ENCODE data around the gene NIT2. TPM values are rescaled to one million over a fixed set of nuclear protein-coding genes. Genes with fewer than 3 reads are reported as not detected.
"Not testable (repeated sequence)": the region's sequence is repeated elsewhere in the genome, so short reads cannot be mapped to it uniquely, and the experiment has no call there.

NIT2 gene
- total RNA-seq, 1 donor from 2014 or later = 33.9 TPM

GRCh38 chr3:100317912-100318311, 16.6 kb upstream of the NIT2 start:
- Histone ChIP-seq H3K4me3 (no peak overlapping the region), H3K27ac (no peak overlapping the region), H3K27me3 (ENCODE audit: low read depth) (no peaks in the 10 kb centered on the region), H3K36me3 (peaks cover 42% of the 10 kb centered on the region), H3K9me3 (no peaks in the 10 kb centered on the region), H3K4me1 (peaks cover 5% of the 10 kb centered on the region)
- ATAC-seq = no peak
- intact Hi-C loops (cut with DNase I) = no loop called here
- DNase-seq = no peak
- TF ChIP-seq, protein P1, sequence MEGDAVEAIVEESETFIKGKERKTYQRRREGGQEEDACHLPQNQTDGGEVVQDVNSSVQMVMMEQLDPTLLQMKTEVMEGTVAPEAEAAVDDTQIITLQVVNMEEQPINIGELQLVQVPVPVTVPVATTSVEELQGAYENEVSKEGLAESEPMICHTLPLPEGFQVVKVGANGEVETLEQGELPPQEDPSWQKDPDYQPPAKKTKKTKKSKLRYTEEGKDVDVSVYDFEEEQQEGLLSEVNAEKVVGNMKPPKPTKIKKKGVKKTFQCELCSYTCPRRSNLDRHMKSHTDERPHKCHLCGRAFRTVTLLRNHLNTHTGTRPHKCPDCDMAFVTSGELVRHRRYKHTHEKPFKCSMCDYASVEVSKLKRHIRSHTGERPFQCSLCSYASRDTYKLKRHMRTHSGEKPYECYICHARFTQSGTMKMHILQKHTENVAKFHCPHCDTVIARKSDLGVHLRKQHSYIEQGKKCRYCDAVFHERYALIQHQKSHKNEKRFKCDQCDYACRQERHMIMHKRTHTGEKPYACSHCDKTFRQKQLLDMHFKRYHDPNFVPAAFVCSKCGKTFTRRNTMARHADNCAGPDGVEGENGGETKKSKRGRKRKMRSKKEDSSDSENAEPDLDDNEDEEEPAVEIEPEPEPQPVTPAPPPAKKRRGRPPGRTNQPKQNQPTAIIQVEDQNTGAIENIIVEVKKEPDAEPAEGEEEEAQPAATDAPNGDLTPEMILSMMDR (IDR thresholded peaks at IDR 0.05) = no peak

DNA sequence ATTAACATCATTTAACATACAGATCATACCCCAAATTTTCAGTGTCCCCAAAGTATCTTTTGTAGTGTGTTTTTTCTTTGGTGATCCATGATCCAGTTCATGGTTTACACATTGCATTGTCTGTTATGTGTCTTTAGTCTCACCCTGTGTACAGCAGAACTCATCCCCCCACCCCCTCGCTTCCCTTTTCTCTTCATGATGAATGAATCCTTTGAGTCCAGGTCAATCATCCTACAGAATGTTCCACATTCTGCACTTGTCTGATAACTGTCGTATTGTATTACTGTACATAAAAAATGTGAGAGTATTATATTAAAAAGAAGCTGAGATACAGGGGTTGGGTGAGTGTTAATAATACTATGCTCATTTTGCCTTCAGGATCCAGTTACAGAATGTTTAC, 14.6 kb upstream of the NIT2 start:
- intact Hi-C loops (cut with DNase I) = no loop called here
- Histone ChIP-seq H3K4me3 (no peak overlapping the region), H3K27me3 (ENCODE audit: low read depth) (no peaks in the 10 kb centered on the region), H3K36me3 (peaks cover 45% of the 10 kb centered on the region), H3K9me3 (no peaks in the 10 kb centered on the region), H3K27ac (no peak overlapping the region), H3K4me1 (peaks cover 5% of the 10 kb centered on the region)
- no peak for ATAC-seq
- TF ChIP-seq, protein P1 (IDR thresholded peaks at IDR 0.05) = no peak
- DNase-seq = no peak

DNA sequence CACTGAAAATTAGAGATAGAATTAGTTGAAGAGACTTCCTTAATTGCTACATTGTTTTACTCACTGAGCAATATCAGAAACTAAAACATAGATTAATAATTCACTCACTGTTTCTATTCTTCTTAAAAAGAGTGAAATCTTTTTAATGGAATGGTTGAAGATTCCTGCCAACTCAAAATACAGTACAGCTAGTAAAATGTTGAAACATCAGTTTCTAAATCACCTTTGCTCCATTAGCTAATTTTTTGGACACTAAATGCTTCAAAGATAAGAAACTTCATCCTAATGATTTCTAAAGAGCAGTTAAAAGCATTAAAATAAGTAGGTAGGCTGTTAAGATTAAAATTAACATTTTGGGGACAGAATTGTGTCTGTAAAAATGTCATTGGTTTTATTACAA, 10.5 kb upstream of the NIT2 start:
- TF ChIP-seq, protein P1 (IDR thresholded peaks at IDR 0.05) = no peak

GRCh38 chr3:100325827-100326226, 8.7 kb upstream of the NIT2 start:
- no peaks in the 10 kb centered on the region for H3K9me3 ChIP-seq
- no peaks in the 10 kb centered on the region for H3K4me1 ChIP-seq
- DNase-seq (no peak), ATAC-seq (no peak)
- no peak overlapping the region for H3K27ac ChIP-seq
- no peaks in the 10 kb centered on the region for H3K27me3 ChIP-seq (ENCODE audit: low read depth)
- no peak overlapping the region for H3K4me3 ChIP-seq
- intact Hi-C loops (cut with DNase I) = no loop called here
- TF ChIP-seq, protein P1 (IDR thresholded peaks at IDR 0.05) = no peak
- H3K36me3 ChIP-seq = peaks cover 22% of the 10 kb centered on the region

More for the DNA sequence above, 10.5 kb upstream of the NIT2 start:
- Histone ChIP-seq H3K4me3 (no peak overlapping the region), H3K9me3 (no peaks in the 10 kb centered on the region), H3K36me3 (peaks cover 39% of the 10 kb centered on the region), H3K4me1 (no peaks in the 10 kb centered on the region), H3K27me3 (ENCODE audit: low read depth) (no peaks in the 10 kb centered on the region), H3K27ac (no peak overlapping the region)
- no peak for ATAC-seq
- no peak for DNase-seq
- intact Hi-C loops (cut with DNase I) = no loop called here

- H3K4me1 ChIP-seq; H3K9me3 ChIP-seq; H3K4me3 ChIP-seq; H3K27ac ChIP-seq; H3K27me3 ChIP-seq (ENCODE audit: low read depth); intact Hi-C loops (cut with DNase I); DNase-seq; ATAC-seq: not testable (repeated sequence)
- peaks cover 13% of the 10 kb centered on the region for H3K36me3 ChIP-seq
Observed at GRCh38 chr3:100327377-100327776, 7.2 kb upstream of the NIT2 start.

GRCh38 chr3:100329800-100330489, 4.6 kb upstream of the NIT2 start:
- no peaks in the 10 kb centered on the region for H3K27me3 ChIP-seq (ENCODE audit: low read depth)
- DNase-seq (no peak), ATAC-seq (no peak)
- TF ChIP-seq, protein P1 (IDR thresholded peaks at IDR 0.05) = no peak
- intact Hi-C loops (cut with DNase I) = no loop called here
- no peaks in the 10 kb centered on the region for H3K9me3 ChIP-seq
- H3K4me1 ChIP-seq = peaks cover 6% of the 10 kb centered on the region
- H3K27ac ChIP-seq = no peak overlapping the region
- no peak overlapping the region for H3K4me3 ChIP-seq
- H3K36me3 ChIP-seq = peaks cover 6% of the 10 kb centered on the region
